Mammary epithelial cell (primary cell): Measurements from ENCODE around the gene FNDC3B.

Experiments
- CTCF ChIP-seq, 2 donors: IDR thresholded peaks in 1 of 2; conservative IDR thresholded peaks in 1 of 2; 2 replicates each; pipeline ENCODE4 v1.5.1; 2011 to 2012; ENCODE audit warnings: inconsistent platforms in 2 of 2, low read length in 2 of 2, mild to moderate bottlenecking in 2 of 2, control low read depth in 1 of 2, low read depth in 1 of 2; ENCODE audit not compliant: insufficient read depth in 1 of 2; ENCODE audit errors: extremely low read depth in 1 of 2
- EZH2 ChIP-seq: IDR thresholded peaks from 2 replicates; pipeline ENCODE4 v1.6.1; 2012; ENCODE audit warnings: low read length, inconsistent platforms, borderline replicate concordance

- TF ChIP-seq CTCF (conservative IDR thresholded peaks at IDR 0.05 in 1 of 2, IDR thresholded peaks at IDR 0.05 in 1 of 2; ENCODE audit: extremely low read depth in 1 of 2, insufficient read depth in 1 of 2, low read depth in 1 of 2, low read length in 2 of 2) (no peak), EZH2 (no peak)
These were observed 73.3 kb downstream of the FNDC3B start for GRCh38 chr3:172112734-172113120.
